Epithelial cell of proximal tubule (primary cell): Measurements from ENCODE around the gene ARHGAP40. TPM values are rescaled to one million over a fixed set of nuclear protein-coding genes. Genes with fewer than 3 reads are reported as not detected.
A peak's percentile ranks its signal among the peaks of the same experiment; 100 is the strongest.

Source experiments
- DNase-seq: peaks from one replicate; pipeline ENCODE4 v3.0.0-alpha.2; 2011; ENCODE audit warnings: low read depth
- H3K4me3 ChIP-seq: 2 replicates; pipeline ENCODE4 v1.5.1; 2011; ENCODE audit warnings: low read depth, mild to moderate bottlenecking, low read length
- CTCF ChIP-seq: conservative IDR thresholded peaks from 2 replicates; pipeline ENCODE4 v1.5.1; 2012; ENCODE audit warnings: low read depth, mild to moderate bottlenecking, low read length
- total RNA-seq: library from RNA; depleted of rRNA; stranded (reverse); fragments of >200 nt; gene quantifications from 2 replicates; pipeline ENCODE4 v1.2.3, GENCODE V29; 2015

The ARHGAP40 gene
- total RNA-seq, 1 donor from 2014 or later = 5.6 TPM

GRCh38 chr20:38628580-38629470 is 27.2 kb downstream of the ARHGAP40 start:
- no peak for DNase-seq
- no peak overlapping the region for H3K4me3 ChIP-seq
- TF ChIP-seq CTCF = no peak

GRCh38 chr20:38629979-38630378 is 28.4 kb downstream of the ARHGAP40 start:
- H3K4me3 ChIP-seq = no peak overlapping the region
- no peak for DNase-seq
- TF ChIP-seq CTCF = no peak

GRCh38 chr20:38630727-38631126 is 29.1 kb downstream of the ARHGAP40 start:
- TF ChIP-seq CTCF = no peak
- no peak overlapping the region for H3K4me3 ChIP-seq
- DNase-seq = no peak

- DNase-seq = no peak
- TF ChIP-seq CTCF = no peak
Observed at GRCh38 chr20:38631155-38632022, 29.8 kb downstream of the ARHGAP40 start.

GRCh38 chr20:38633577-38634093 is 32.0 kb downstream of the ARHGAP40 start:
- H3K4me3 ChIP-seq = no peak overlapping the region
- TF ChIP-seq CTCF = peak; percentile 90
- no peak for DNase-seq

More at GRCh38 chr20:38631155-38632022, 29.8 kb downstream of the ARHGAP40 start:
- H3K4me3 ChIP-seq = no peak overlapping the region

GRCh38 chr20:38635721-38636288 is 34.2 kb downstream of the ARHGAP40 start:
- TF ChIP-seq CTCF = no peak
- DNase-seq = no peak
- H3K4me3 ChIP-seq = no peak overlapping the region
